DMS114 treated with DMSO at 0.1 percent for 48 hours (cell line): Measurements from ENCODE around the gene CDK18.
"Not testable (repeated sequence)": the region's sequence is repeated elsewhere in the genome, so short reads cannot be mapped to it uniquely, and the experiment has no call there.

Experiments used
- DNase-seq: peaks from one replicate; lab custom pipeline; 2025; ENCODE audit not compliant: unreplicated experiment; lab: John Stamatoyannopoulos, UW

CDK18 gene

DNA sequence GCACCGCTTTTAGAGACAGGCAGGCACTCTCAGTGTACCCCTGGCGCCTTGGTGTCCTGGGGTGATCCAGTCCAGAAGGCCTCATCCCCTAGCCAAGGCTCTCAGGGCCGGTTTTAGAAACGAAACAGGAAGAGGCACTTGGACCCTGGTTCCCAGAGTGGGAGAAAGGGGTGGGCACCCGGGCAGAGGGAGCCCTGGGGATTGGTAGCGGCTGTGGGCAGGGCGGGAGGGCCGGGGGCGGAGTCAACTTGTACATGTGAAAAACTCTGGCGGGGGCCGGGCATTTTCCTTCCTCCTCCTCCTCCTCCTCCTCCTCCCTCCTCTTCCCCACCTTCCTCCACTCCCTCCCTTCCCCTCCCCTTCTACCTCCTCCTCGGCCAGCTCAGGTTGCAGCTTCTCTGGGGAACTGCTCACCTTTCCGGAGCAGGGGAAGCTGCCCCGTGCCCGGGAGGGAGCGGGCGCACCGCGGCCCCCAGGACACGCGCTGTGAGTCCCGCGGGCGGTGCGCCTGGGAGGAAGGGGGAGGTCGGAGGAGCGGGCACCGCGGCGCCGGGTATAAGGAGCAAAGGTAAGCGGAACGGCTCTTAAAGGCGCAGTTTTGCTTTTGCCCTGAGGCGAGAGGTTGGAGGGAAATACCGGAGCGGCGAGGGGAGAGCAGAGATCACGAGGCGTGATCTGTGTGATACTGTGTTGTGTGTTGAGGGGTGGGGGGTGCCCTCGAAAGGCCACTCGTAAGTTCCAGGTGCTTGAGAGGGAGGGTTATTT, at the start of gene CDK18:
TSS of gene CDK18 (plus strand) at position 359 of the 765 bp plus-strand sequence. CDS start 18,499 bp downstream, outside the sequence.
- peak; percentile 31 for DNase-seq

DNA sequence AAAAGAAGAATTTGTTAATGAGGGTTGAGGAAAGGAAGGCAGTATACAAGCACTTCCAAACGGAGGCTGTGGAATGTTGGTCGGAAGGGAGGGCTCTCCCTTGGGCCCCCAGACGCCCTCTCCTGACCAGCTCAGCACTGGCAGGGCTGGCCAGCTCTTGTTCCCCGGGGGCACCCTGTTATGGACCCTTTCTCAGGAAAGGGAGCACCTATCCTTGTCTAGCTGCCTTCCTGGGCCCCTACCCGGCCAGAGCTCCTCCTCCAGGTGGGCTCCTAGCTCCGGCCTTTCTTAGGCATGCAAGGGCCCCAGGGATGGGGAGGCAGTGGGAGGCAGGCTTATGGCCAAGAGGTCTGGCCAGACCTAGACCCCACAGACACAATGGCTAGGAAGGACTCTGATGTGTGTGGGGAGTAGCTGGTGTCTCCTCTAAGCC, 49.5 kb upstream of the CDK18 start:
- no peak for DNase-seq

DNA sequence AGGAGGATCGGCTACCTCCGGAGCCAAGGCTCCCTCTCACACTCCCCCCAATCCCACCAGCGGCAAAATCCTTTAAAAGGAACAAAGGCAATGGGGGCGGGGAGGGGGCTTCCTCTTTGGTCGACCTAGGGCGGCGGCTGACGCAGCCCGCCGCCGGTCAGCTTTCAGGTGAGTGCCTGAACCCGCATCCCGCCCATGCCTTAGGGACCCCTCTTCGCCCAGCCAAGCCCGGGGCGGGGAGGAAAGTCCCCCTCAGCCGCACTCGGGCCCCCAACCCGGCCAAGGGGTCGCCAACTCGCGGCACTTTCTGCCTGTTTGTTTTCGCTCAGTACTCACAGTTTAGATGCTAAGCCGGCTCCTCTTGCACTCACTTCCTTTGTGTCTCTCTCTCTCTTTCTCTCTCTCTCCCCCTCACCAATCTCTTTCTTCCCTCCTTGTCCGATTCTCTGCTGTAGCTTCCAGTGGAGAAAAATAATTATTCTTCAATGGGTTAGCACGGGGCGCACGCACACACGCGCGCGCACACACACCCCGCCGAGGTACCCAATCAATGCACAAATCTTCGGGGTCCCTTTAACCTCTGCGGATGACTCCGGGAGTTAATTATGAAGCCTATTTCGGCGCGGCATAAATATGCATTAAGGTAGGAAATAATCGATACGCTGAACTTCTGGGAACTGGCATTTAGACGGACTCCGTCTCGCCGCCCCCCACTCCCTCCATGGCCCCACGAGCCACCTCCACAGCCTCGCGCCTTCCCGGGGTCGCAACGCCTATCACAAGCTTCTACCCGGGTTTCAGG, 48.7 kb upstream of the CDK18 start, which contains the start of gene BLACAT1:
TSS of gene BLACAT1 (minus strand) at position 465 of the 802 bp plus-strand sequence.
- DNase-seq: no peak

DNA sequence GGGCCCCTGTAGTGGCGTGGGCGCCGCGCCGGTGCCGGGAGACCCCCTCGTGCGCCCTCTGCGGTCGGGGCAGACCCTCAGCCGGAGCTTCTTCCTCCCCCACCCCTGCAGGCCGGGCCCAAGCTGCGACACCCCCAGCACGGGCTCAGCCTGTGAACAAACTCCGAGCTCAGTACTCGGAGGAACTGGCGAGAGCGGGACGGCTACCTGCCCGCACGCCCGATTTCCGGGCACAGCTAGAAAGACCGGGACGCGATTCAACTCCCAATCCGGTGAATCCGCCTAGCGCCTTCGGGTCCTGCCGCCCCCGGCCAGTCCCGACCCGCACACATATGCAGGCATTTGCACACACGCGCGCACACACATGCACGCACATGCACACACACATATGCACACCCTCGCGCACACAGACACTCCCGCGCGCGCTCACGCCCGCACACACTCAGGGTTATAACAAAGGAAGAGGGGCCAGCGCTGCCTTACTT, 48.0 kb upstream of the CDK18 start:
- no peak for DNase-seq

DNA sequence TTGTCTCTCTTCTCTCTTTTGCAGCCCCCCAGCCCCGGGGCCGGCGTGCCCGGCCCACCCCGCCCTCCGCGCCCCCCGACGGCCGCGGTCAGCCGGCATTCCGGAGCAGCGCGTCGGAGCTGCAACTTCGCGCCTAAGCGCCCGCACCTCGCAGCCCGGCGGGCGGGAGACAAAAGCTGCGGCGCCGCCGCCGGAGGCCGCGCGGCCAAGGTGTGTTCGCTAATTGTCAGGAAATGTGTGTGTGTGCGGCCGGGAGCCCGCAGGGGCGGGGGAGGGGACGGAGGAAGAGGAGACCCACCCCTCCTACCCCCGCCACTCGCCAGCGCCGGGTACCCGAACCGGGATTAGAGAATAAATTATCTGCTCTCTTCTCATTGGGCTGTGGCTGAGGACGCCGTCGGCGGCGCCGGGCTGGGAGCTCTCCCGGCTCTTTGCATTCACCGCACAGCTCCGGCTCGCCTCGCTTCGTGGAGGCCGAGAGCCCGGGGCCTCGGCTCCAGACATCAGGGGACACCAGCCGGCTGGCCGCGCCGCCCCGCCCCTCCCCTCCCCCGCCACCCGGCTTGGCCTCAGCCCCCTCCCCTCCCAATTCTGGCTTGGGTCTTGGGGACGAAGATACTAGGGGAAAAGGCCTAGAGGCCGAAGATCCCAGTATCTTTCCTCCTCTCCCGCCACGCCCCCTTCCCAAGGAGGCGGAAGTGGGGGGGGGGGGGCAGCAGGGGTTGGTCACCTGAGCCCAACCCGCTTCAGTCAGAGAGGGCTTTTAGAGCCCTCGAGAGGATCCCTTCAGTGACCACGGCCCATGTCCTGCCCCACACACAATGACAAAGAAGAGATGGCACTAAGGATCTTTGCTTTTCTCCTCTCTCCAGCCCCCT, 47.4 kb upstream of the CDK18 start:
- no peak for DNase-seq

DNA sequence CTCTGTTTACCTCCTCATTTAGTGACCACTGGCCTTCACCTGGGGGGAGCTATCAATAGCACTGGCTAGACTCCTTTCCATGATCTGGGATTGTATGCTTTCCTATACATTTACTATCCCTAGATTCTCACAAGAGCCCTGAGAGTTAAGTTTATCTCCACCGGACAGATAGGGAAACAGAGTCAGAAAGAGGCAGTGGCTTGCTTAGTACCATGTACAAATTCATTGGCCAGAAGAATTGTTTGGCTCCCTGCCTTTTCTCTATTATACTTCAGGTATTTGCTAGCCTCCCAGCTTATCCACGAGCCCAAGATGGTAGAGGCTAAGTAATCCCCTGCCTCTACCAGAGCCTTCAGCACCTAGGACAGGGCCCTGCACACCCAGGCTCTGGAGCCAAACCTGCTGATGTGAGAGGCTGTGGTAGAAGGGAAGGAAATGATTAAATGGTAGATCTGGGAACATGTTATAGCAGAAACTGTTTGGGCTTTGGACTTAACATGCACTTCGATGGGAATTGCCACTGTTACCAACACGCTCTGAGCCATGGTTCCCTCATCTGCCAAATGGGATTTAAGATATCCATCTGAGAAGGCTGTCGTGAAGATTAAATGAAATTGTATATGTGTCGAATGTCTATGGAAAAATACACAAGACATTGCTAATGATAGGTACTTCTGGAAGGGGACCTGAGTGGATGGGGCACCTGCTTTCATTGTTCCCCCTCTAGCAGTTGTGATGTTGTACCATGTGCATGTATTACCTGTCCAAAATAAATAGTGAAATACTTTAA, 45.5 kb upstream of the CDK18 start:
- DNase-seq: no peak

DNA sequence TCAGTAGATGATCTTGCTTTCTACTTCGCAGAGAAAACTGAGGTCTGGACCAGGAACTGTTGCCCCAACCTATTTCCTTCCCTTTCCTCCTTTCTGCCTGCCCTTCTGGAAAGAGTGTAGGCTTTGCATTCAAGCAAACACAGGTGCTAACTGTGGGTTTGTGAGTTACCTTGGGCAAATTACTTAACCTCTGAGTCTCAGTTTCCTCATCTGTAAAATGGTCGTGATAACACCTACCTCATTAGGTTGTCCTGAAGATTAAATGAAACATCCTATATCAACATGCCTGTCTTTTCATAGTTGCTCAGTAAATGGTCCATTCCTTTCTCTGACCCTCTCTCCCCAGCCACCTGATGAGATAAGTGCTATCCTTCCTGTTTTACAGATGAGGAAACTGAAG, 39.1 kb upstream of the CDK18 start:
- no peak for DNase-seq

DNA sequence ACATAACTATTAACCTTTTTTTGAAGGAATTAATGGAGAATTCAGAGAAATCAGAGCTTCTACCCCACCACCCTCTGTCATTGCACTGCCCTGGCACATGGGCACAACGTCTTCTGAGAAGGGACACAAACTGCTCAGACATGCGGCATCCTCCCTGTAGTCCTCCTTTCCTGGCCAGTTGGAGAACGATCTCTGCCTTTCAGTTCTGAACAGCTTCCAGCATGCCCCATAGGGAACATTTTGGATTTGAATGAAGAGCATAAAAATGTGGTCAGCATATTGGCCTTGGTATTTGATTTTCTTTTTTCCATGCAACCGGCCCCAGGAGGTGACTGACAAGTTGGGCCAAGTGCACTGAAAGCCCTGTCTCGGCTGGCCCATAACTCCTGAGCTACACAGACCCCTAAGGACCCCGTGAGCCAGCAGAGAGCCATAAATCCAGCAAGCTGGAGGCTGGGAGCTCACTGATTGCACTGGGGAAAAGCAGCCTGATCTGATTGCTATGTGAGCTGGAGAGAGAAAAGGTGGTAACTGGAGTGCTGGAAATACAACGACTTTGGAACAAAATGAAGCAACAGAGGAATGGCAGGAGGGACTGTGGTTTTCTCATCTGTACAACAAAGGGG, 37.8 kb upstream of the CDK18 start:
- no peak for DNase-seq

DNA sequence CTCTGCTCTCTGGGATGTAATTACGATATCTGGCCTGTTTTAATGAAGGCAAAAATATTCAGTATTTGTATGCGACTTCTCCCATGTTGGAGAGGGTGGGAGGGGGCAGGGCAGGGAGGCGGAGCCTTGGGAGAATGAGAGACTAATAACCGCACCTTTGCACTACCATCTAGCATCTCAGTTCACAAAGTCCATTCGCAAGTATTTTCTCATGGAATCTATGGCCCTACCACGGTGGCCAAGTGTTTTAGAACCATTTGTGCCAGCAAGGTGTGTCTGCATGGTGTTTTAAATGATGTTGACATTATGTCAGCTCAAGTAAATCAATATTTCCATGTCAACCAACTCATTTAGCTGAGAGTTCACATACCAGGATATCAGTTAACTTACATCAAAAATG, 34.3 kb upstream of the CDK18 start:
- no peak for DNase-seq

DNA sequence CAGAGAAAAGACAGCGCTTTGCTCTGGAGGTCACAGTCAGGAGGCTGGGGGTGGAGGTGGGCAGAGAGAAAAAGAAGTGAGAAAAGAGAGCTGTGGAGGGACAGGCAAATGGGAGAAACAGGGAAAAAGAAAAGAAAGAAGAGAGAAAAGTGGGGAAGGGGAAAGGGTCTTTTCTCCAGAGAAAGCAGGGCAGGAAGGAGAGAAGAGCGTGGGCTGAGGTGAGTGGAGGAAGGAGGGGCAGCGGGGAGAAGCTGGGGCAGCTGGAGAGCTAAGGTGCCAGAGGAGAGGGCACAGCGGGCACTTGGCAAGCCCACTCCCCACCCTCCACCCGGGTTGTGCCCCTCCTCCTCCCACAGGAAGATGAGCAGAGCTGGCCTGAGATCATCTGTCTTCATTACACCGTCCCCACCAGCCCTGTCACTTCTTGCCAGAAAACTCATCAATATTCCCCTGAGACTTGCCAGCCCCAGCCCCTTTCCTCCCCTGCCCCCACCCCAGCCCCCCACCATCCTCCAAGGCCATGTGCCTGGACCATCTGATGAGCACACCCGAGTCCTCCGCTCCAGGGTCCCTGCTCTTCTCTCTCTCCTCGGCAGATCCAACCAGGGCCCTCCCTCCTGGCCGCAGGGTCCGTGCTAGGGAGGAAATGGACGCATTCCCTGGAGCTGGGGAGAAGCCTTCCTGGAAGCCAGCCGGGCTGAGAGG, 31.6 kb upstream of the CDK18 start:
- no peak for DNase-seq

DNA sequence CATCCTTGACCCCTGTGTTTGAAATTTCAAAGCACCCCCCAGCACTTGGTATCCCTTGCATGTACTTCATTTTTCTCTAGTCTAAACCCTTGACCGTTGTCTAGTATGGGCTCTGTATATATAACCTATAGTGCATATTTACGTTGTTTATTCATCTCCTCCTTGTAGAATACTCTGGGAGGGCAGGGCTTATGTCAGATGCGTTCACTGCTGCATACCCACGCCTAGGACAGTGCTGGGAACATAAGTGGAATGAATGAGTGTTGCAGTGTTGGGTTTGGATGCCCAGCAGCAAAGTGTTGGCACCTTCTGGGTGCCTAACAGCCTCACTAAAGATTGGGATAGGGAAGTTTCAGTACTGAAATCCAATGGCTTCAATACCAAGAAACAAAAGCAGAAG, 31.0 kb upstream of the CDK18 start:
- no peak for DNase-seq

DNA sequence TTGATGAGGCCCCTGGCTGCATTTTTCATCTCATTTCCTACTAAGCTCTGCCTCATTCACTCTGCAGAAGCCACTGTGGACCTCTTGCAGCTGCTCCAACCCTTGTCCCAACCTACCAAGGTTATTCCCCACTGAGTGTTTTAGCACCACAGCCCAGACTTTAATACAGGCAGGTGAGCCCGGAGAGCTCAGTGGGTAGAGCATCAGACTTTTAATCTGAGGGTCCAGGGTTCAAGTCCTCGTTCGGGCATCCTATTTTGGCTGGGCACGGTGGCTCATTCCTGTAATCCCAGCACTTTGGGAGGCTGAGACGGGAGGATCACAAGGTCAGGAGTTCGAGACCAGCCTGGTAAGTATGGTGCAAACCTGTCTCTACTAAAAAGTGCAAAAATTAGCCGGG, 30.5 kb upstream of the CDK18 start:
- no peak for DNase-seq

DNA sequence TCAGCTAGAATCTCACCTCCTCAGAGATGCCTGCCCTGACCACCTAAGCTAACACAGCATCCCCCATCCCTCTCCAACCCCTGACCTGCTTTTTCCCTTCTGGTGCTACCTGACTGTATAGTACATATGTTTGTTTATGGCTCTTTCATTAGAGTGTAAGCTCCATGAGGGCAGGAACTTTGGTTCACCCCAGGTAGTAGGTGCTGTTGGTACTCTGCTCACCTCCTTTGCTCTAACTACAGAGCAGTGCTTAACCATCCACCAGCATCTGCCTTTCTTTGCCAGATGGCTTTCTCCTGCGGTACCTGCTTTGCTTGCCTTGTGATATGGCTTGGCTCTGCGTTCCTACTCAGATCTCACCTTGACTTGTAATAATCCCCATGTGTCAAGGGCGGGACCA, 29.9 kb upstream of the CDK18 start:
- no peak for DNase-seq

DNA sequence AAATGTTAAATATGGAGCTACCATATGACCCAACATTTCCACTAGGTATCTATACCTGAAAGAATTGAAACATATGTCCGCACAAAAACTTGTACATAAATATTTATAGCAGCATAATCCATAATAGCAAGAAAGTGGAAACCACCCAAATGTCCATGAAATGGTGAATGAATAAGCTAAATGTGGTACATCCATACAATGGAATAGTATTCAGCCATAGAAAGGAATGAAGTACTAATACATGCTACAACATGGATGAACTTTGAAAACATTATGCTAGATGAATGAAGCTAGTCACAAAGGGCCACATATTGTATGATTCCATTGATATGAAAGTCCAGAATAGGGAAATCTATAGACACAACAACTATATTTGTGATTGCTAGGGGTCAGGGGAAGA, 28.6 kb upstream of the CDK18 start:
- DNase-seq: no peak

DNA sequence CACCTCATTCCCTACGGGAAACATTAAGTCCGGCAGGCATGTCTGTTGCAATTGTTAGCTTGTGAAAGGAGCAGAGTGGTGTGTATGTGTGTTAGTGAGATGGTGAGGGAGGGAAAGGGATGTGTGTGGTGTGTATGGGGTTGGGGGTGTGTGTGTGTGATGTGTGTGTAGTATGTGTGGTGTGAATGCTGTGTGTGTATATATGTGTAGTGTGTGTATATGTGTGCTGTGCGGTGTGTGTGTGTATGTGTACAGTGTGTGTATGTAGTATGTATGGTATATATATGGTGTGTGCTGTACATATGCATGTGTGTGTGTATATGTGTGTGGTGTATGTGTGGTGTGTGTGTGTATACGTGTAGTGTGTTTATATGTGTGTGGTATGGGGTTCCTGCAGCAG, 27.8 kb upstream of the CDK18 start:
- no peak for DNase-seq

DNA sequence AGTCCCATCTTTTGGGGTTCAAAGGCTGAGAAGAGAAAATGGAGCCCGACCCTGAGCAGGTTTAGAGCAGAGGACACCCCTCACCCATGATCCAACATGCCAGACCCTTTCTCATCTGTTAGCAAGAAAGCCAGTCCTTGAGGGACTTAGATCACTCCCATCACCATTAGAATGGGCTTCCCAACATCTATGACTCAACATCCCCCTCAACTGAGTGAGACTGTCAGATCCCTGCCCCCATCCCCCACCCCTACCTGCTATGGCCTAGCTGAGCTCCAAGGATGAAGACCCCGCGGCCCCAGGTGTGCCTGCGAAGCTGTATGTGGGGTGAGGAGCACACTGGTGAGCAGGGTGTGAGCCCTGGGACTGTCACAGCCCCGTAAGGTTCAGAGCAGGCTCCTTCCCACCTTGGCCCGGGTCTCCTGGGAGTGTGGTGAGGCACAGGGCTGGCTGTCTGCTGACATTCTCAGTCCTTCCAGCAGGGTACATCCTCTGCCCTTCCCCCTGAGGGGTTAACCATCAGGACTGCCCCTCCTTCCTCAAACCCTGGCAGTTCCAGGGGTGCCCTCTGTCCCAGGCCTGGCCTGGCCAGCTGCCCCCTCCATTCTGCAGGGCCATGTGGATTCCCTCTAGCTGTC, 27.2 kb upstream of the CDK18 start:
- DNase-seq: no peak

DNA sequence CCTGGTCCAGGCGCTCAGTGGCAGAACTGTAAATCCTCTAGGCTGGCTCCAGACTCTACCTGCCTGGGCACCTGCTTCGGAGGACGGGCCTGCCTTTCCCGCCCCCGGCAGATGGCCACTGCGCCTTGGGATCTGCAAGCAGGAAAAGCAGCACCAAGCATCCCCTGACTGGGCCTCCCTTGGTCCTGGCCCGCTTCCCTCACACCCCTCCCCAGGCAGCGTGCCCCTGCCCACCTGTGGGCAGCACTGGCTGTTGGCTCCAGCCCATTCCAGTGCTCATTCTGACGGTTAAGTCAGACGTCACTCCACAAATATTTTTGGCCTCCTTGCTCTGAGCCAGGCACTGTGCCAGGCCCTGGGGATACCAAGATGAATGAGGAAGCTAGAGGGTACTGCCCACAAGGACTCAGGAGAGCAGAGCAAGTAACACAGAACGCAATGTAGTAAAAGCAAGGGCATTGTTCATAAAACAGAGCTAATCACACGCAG, 26.7 kb upstream of the CDK18 start:
- no peak for DNase-seq

DNA sequence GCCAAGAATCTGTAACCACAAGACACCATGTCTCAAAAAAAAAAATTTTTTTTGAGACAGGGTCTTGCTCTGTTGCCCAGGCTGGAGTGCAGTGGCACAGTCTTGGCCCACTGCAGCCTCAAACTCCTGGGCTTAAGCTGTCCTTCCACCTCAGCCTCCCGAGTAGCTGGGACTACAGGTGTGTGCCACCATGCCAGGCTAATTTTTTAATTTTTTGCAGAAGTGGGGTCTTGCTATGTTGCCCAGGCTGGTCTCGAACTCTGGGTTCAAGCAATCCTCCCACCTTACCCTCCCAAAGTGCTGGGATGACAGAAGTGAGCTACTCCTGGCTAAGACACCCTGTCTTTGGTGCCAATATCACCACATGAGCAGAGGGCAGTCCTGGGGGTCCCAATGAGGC, 25.5 kb upstream of the CDK18 start:
- not testable (repeated sequence) for DNase-seq
